NCI-H345 (cell line): ENCODE results near the gene ARHGAP26.
A peak's percentile ranks its signal among the peaks of the same experiment; 100 is the strongest.

Source experiments
- DNase-seq: peaks from one replicate; lab custom pipeline; 2025; lab: John Stamatoyannopoulos, UW

Gene ARHGAP26

GRCh38 chr5:142962174-142962533 lies 192.0 kb downstream of the ARHGAP26 start:
- DNase-seq: no peak

- peak; percentile 34 for DNase-seq
Observed at GRCh38 chr5:142965258-142966120, 195.3 kb downstream of the ARHGAP26 start.

- DNase-seq: no peak
Observed at GRCh38 chr5:142966121-142966420, 195.9 kb downstream of the ARHGAP26 start.

- no peak for DNase-seq
Observed at GRCh38 chr5:142969186-142969585, 199.0 kb downstream of the ARHGAP26 start.

GRCh38 chr5:142969624-142970439 lies 199.7 kb downstream of the ARHGAP26 start:
- DNase-seq: no peak

GRCh38 chr5:142970440-142971030 lies 200.4 kb downstream of the ARHGAP26 start:
- DNase-seq: no peak

GRCh38 chr5:142971303-142972013 lies 201.3 kb downstream of the ARHGAP26 start:
- DNase-seq: no peak

GRCh38 chr5:142972064-142972570 lies 201.9 kb downstream of the ARHGAP26 start:
- DNase-seq: no peak

- DNase-seq: no peak
Observed at GRCh38 chr5:142973932-142974331, 203.8 kb downstream of the ARHGAP26 start.

GRCh38 chr5:142974409-142974808 lies 204.2 kb downstream of the ARHGAP26 start:
- no peak for DNase-seq

- no peak for DNase-seq
Observed at GRCh38 chr5:142976861-142977260, 206.7 kb downstream of the ARHGAP26 start.

- no peak for DNase-seq
Observed at GRCh38 chr5:142977363-142978051, 207.3 kb downstream of the ARHGAP26 start.

GRCh38 chr5:142978252-142978651 lies 208.1 kb downstream of the ARHGAP26 start:
- no peak for DNase-seq

GRCh38 chr5:142978726-142979125 lies 208.5 kb downstream of the ARHGAP26 start:
- DNase-seq: no peak

GRCh38 chr5:142979636-142980035 lies 209.5 kb downstream of the ARHGAP26 start:
- DNase-seq: no peak

- DNase-seq: no peak
Observed at GRCh38 chr5:142981475-142981874, 211.3 kb downstream of the ARHGAP26 start.

GRCh38 chr5:142981886-142982820 lies 212.0 kb downstream of the ARHGAP26 start:
- DNase-seq: no peak

- no peak for DNase-seq
Observed at GRCh38 chr5:142982821-142983200, 212.6 kb downstream of the ARHGAP26 start.

GRCh38 chr5:142984011-142984410 lies 213.8 kb downstream of the ARHGAP26 start:
- DNase-seq: no peak

- no peak for DNase-seq
Observed at GRCh38 chr5:142984525-142984924, 214.3 kb downstream of the ARHGAP26 start.
